Measurements from ENCODE around the gene BNC2. TPM values are rescaled to one million over a fixed set of nuclear protein-coding genes. Genes with fewer than 3 reads are reported as not detected.

The BNC2 gene
- total RNA-seq, 1 experiment from 2014 or later, result 43.6 TPM

DNA sequence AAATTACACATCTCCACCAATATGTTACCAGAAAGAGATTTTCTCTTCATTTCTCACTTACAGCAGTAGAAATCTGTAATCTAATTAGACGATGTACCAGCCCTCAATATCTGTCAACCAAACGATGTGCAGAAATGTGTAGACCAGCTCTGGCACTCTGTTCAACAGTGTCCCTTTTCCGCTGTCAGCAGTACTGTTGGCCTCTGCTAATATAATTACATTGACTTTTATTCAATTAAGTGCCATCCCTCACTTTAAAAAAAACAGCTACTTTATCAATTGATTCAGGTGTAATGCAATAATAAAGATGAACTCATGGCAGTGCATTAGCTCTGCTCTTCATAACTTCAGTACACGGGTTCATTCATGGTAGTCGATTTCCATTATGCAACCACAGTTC lies 448.4 kb downstream of the BNC2 start:
- no peak overlapping the region for H3K23ac ChIP-seq (ENCODE audit: insufficient read length, low read depth, low read length)

More for the DNA sequence above, 448.4 kb downstream of the BNC2 start:
- H3K56ac ChIP-seq (ENCODE audit: insufficient read length, low read depth, low read length), result no peak overlapping the region
- no peak overlapping the region for H4K5ac ChIP-seq (ENCODE audit: insufficient read length, low read depth, low read length)
- no peak overlapping the region for H3T11ph ChIP-seq (ENCODE audit: low read length)
- peak overlapping the region in 2 of 3 experiments; percentile 6 to 23; a peak in 2 of 7 replicates for H3K27ac Mint-ChIP-seq
- no peaks in the 10 kb centered on the region for H3K9me3 Mint-ChIP-seq
- H3K9ac ChIP-seq (ENCODE audit: extremely low read depth, insufficient read length, low read length), result no peak overlapping the region
- H2BK20ac ChIP-seq (ENCODE audit: low read depth, low read length, poor library complexity, severe bottlenecking), result no peak overlapping the region
- no peak for DNase-seq
- H2AK5ac ChIP-seq (ENCODE audit: insufficient read length, low read length), result no peak overlapping the region
- H3K4me1 Mint-ChIP-seq, result peaks cover 34 to 36% of the 10 kb centered on the region in 2 experiments
- no peak overlapping the region for H2BK15ac ChIP-seq (ENCODE audit: low read depth, low read length)
- no peak overlapping the region for H2AFZ ChIP-seq (ENCODE audit: low read length)
- WGBS (ENCODE audit: extremely low coverage, insufficient read length, low lambda C conversion rate), result no CpG with 5 or more reads among the region's 5 CpGs
- no peaks in the 10 kb centered on the region for H4K20me1 ChIP-seq (ENCODE audit: control insufficient read depth, insufficient read depth, insufficient read length)
- H3K27me3 Mint-ChIP-seq (ENCODE audit: low read depth), result no peaks in the 10 kb centered on the region
- no peak overlapping the region for H2BK120ac ChIP-seq (ENCODE audit: low read depth, low read length, poor library complexity, severe bottlenecking)
- no peaks in the 10 kb centered on the region for H3K79me1 ChIP-seq (ENCODE audit: insufficient read depth, low read depth, low read length, poor library complexity, severe bottlenecking)
- H3K27me3 ChIP-seq (ENCODE audit: insufficient read depth, low read length), result no peaks in the 10 kb centered on the region
- peaks cover 9% of the 10 kb centered on the region; the same call in 1 of the 2 replicates for H3K4me1 ChIP-seq (ENCODE audit: insufficient read depth, low read length)
- no peaks in the 10 kb centered on the region for H3K79me2 ChIP-seq (ENCODE audit: insufficient read depth, low read length)
- H4K91ac ChIP-seq (ENCODE audit: insufficient read length, low read depth, low read length), result no peak overlapping the region
- H3K23me2 ChIP-seq (ENCODE audit: insufficient read length, low read depth, low read length, poor library complexity, severe bottlenecking), result no peaks in the 10 kb centered on the region
- H3K18ac ChIP-seq (ENCODE audit: insufficient read length, low read depth, low read length), result no peak overlapping the region
- H3K9me3 ChIP-seq (ENCODE audit: control insufficient read depth, low read depth, low read length), result no peaks in the 10 kb centered on the region
- H4K8ac ChIP-seq (replicated peaks; ENCODE audit: insufficient read length, low read depth, low read length), result no peak overlapping the region
- no peak overlapping the region for H2BK12ac ChIP-seq (ENCODE audit: insufficient read length, low read depth, low read length)
- H2BK5ac ChIP-seq (ENCODE audit: insufficient read length, low read length), result no peak overlapping the region
- no peak overlapping the region for H3K4me2 ChIP-seq (ENCODE audit: insufficient read depth, insufficient read length, low read length)
- no peak overlapping the region for H3K27ac ChIP-seq (ENCODE audit: insufficient read length, low read depth, low read length)
- no peak overlapping the region for H3K4ac ChIP-seq (ENCODE audit: low read depth, low read length)
- TF ChIP-seq, protein P1, sequence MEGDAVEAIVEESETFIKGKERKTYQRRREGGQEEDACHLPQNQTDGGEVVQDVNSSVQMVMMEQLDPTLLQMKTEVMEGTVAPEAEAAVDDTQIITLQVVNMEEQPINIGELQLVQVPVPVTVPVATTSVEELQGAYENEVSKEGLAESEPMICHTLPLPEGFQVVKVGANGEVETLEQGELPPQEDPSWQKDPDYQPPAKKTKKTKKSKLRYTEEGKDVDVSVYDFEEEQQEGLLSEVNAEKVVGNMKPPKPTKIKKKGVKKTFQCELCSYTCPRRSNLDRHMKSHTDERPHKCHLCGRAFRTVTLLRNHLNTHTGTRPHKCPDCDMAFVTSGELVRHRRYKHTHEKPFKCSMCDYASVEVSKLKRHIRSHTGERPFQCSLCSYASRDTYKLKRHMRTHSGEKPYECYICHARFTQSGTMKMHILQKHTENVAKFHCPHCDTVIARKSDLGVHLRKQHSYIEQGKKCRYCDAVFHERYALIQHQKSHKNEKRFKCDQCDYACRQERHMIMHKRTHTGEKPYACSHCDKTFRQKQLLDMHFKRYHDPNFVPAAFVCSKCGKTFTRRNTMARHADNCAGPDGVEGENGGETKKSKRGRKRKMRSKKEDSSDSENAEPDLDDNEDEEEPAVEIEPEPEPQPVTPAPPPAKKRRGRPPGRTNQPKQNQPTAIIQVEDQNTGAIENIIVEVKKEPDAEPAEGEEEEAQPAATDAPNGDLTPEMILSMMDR (conservative IDR thresholded peaks at IDR 0.05), result no peak
- H3K36me3 Mint-ChIP-seq (ENCODE audit: insufficient read depth in 1 of 3, low read depth in 3 of 3), result peaks cover 12 to 16% (median 14%) of the 10 kb centered on the region in 3 experiments; a peak in 6 of 7 replicates
- H3K14ac ChIP-seq (ENCODE audit: insufficient read depth, low read length), result no peak overlapping the region
- no peak overlapping the region for H3K4me3 Mint-ChIP-seq

All from H9 (cell line).